ENCODE measurements around the gene NSD1. TPM values are rescaled to one million over a fixed set of nuclear protein-coding genes. Genes with fewer than 3 reads are reported as not detected.

The NSD1 gene
- total RNA-seq, 2 experiments from 2014 or later: 87.6 to 93.3 TPM

- TF ChIP-seq CTCF (IDR thresholded peaks at IDR 0.05): no peak
- peaks cover 6% of the 10 kb centered on the region for H3K4me1 Mint-ChIP-seq (ENCODE audit: low read depth)
- peaks cover 5 to 10% of the 10 kb centered on the region in 2 experiments for H3K27me3 ChIP-seq (ENCODE audit: control insufficient read depth in 1 of 2, insufficient read depth in 2 of 2, low read length in 2 of 2)
- ATAC-seq (ENCODE audit: poor library complexity): no peak
- DNase-seq: no peak
- intact Hi-C loops (cut with DNase I, micrococcal nuclease): loop anchor here in 1 of 2 experiments (5.0 kb wide), 1 partner anchor 703 kb away; the partner anchor contains the start of genes HIGD2A and NOP16
- peaks cover 15% of the 10 kb centered on the region for H3K4me1 ChIP-seq (ENCODE audit: insufficient read depth, low read length)
- H3K27me3 Mint-ChIP-seq: peaks cover 15% of the 10 kb centered on the region
- H3K4me3 ChIP-seq (ENCODE audit: low read length): no peak overlapping the region
- ChIA-PET CTCF (interaction anchor here (1.0 kb wide), 1 partner anchor 24 kb away, joined by 4 read pairs; no protein-coding TSS in a partner anchor), POLR2A (interaction anchor here (1.2 kb wide), 1 partner anchor 24 kb away, joined by 3 read pairs; no protein-coding TSS in a partner anchor)
- peaks cover 0 to 5% of the 10 kb centered on the region in 2 experiments for H3K9me3 ChIP-seq (ENCODE audit: control insufficient read depth in 1 of 2, insufficient read depth in 1 of 2, low read length in 2 of 2)
- H3K36me3 Mint-ChIP-seq (ENCODE audit: low read depth): no peaks in the 10 kb centered on the region
- no peaks in the 10 kb centered on the region for H3K36me3 ChIP-seq (ENCODE audit: insufficient read depth, low read length)
- no peak overlapping the region for H3K27ac Mint-ChIP-seq
- H3K27ac ChIP-seq (ENCODE audit: low read depth in 1 of 2, low read length in 2 of 2): no peak overlapping the region
- no peaks in the 10 kb centered on the region for H3K9me3 Mint-ChIP-seq
- H3K4me3 Mint-ChIP-seq: no peak overlapping the region
Observed at GRCh38 chr5:177089825-177090641, 43.5 kb upstream of the NSD1 start.

GRCh38 chr5:177090813-177091212, 42.8 kb upstream of the NSD1 start:
- H3K4me3 ChIP-seq (ENCODE audit: low read length): no peak overlapping the region
- Mint-ChIP-seq H3K4me1 (ENCODE audit: low read depth) (peaks cover 6% of the 10 kb centered on the region), H3K36me3 (ENCODE audit: low read depth) (no peaks in the 10 kb centered on the region), H3K9me3 (no peaks in the 10 kb centered on the region), H3K4me3 (no peak overlapping the region), H3K27ac (no peak overlapping the region), H3K27me3 (peaks cover 15% of the 10 kb centered on the region)
- H3K27ac ChIP-seq (ENCODE audit: low read depth in 1 of 2, low read length in 2 of 2): no peak overlapping the region
- ChIA-PET POLR2A (interaction anchor here (1.2 kb wide), 1 partner anchor 9 kb away, joined by 3 read pairs; no protein-coding TSS in a partner anchor), CTCF (no interaction called here)
- H3K36me3 ChIP-seq (ENCODE audit: insufficient read depth, low read length): no peaks in the 10 kb centered on the region
- peaks cover 5 to 10% of the 10 kb centered on the region in 2 experiments for H3K27me3 ChIP-seq (ENCODE audit: control insufficient read depth in 1 of 2, insufficient read depth in 2 of 2, low read length in 2 of 2)
- no peak for TF ChIP-seq CTCF (IDR thresholded peaks at IDR 0.05)
- H3K4me1 ChIP-seq (ENCODE audit: insufficient read depth, low read length): peaks cover 15% of the 10 kb centered on the region
- no peak for DNase-seq
- H3K9me3 ChIP-seq (ENCODE audit: control insufficient read depth in 1 of 2, insufficient read depth in 1 of 2, low read length in 2 of 2): peaks cover 0 to 5% of the 10 kb centered on the region in 2 experiments
- no peak for ATAC-seq (ENCODE audit: poor library complexity)
- intact Hi-C loops (cut with DNase I, micrococcal nuclease): no loop called here

- Mint-ChIP-seq H3K4me1 (ENCODE audit: low read depth) (peaks cover 2% of the 10 kb centered on the region), H3K9me3 (no peaks in the 10 kb centered on the region), H3K27ac (no peak overlapping the region), H3K4me3 (no peak overlapping the region), H3K27me3 (peaks cover 12% of the 10 kb centered on the region), H3K36me3 (ENCODE audit: low read depth) (no peaks in the 10 kb centered on the region)
- Histone ChIP-seq H3K27me3 (ENCODE audit: control insufficient read depth in 1 of 2, insufficient read depth in 2 of 2, low read length in 2 of 2) (peaks cover 5 to 10% of the 10 kb centered on the region in 2 experiments), H3K4me1 (ENCODE audit: insufficient read depth, low read length) (peaks cover 14% of the 10 kb centered on the region), H3K36me3 (ENCODE audit: insufficient read depth, low read length) (no peaks in the 10 kb centered on the region), H3K27ac (ENCODE audit: low read depth in 1 of 2, low read length in 2 of 2) (no peak overlapping the region), H3K9me3 (ENCODE audit: control insufficient read depth in 1 of 2, insufficient read depth in 1 of 2, low read length in 2 of 2) (peaks cover 0 to 5% of the 10 kb centered on the region in 2 experiments), H3K4me3 (ENCODE audit: low read length) (no peak overlapping the region)
- DNase-seq (no peak), ATAC-seq (ENCODE audit: poor library complexity) (no peak)
- no peak for TF ChIP-seq CTCF (IDR thresholded peaks at IDR 0.05)
- intact Hi-C loops (cut with DNase I, micrococcal nuclease): no loop called here
- ChIA-PET POLR2A (interaction anchor here (1.2 kb wide), 1 partner anchor 9 kb away, joined by 3 read pairs; no protein-coding TSS in a partner anchor), CTCF (no interaction called here)
Observed at GRCh38 chr5:177091232-177091631, 42.3 kb upstream of the NSD1 start.

Data from CD4-positive, alpha-beta T cell (primary cell).